22Rv1 (cell line): Measurements from ENCODE around the gene ARMC7.
A peak's percentile ranks its signal among the peaks of the same experiment; 100 is the strongest.

ENCODE experiments used
- H3K27ac ChIP-seq: fragments of 450-650 bp; 2 replicates; pipeline ENCODE4 v1.5.1; 2017
- CTCF ChIP-seq: fragments of 450-650 bp; IDR thresholded peaks from 2 replicates; pipeline ENCODE4 v1.5.1; 2017; ENCODE audit warnings: mild to moderate bottlenecking
- ZFX ChIP-seq: fragments of 450-650 bp; IDR thresholded peaks from 2 replicates; pipeline ENCODE4 v1.6.1; 2017; ENCODE audit warnings: antibody characterized with exemption, borderline replicate concordance

The ARMC7 gene

DNA sequence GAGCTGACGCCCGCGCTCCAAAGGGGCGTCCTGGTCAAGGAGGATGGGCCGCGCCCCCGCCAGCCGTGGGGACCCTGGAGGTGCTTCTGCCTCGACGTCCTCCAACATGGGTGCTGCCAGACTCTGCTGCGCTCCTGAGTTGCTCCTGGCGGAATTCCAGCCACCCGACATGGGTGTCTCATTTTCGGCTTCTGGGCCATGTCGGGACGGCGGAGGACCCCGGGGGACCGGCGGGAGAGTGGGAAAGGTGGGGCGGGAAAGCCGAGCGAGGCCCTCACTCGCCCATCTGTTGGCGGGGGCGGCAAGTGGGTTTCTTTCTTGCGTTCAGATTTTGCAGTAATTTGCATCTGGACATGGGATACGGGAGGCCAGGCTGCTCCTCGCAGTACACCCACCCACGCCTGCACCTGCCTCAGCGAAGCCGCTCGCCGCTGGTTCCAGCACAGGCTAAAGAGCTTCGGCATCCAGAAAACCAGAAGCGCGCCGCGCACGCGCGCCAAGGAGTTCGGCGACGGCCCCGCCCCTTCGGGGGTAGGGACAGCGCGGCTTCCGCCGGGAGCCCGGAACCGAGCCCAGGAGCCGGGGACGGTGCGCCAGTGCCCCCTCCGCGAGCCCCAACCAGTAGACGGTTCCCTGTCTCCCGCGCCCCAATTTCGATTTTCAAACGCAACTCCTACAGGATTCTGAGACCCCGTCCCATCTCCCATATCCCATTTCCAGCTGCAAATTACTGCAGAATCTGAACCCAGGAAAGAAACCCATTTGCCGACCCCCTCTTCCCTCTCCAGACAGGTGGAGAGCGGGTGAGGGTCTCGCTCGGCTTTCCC, at the start of gene ARMC7:
Gene ARMC7 (plus strand): TSS at position 563 of the 827 bp plus-strand sequence. CDS start 320 bp downstream, outside the sequence.
- TF ChIP-seq CTCF (no peak), ZFX (no peak)
- peak within 1 kb of the TSS; percentile 56 for H3K27ac ChIP-seq

DNA sequence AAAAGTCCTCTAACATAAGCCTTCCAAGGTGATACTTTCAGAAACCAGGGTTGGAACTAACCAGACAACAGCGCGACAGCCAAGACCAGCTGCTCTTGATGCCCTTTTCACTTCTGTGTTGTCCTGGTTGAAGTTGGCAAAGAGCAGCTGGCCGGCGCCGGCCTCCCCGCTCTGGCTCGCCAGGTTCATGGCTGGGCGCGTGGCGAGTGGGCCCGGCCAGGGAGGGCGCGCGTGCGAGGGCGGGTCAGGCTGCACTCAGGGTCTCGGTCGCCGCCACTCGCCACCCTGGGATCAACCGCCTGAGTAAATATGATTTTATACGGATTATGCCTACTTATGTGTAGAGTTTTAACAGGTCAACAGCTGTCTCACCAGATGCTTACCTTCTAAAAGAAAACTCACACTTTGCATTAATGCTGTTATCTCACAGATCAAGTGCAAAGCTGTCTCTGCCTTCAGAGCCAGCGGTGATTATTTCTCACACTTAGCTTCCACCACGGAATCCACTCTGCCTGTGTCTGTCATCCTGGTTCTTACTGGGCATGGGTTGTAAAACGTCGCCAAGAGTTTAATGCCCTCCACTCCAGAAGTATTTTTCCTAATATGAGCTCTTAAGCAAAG, 49.2 kb upstream of the ARMC7 start:
- H3K27ac ChIP-seq, result no peak overlapping the region
- no peak for TF ChIP-seq ZFX
- no peak for TF ChIP-seq CTCF

GRCh38 chr17:75061055-75061438, 48.7 kb upstream of the ARMC7 start:
- no peak overlapping the region for H3K27ac ChIP-seq
- TF ChIP-seq CTCF (no peak), ZFX (no peak)

GRCh38 chr17:75061618-75062017, 48.2 kb upstream of the ARMC7 start:
- no peak overlapping the region for H3K27ac ChIP-seq
- no peak for TF ChIP-seq CTCF
- no peak for TF ChIP-seq ZFX

GRCh38 chr17:75063201-75063600, 46.6 kb upstream of the ARMC7 start:
- H3K27ac ChIP-seq, result no peak overlapping the region
- TF ChIP-seq ZFX, result no peak
- no peak for TF ChIP-seq CTCF

DNA sequence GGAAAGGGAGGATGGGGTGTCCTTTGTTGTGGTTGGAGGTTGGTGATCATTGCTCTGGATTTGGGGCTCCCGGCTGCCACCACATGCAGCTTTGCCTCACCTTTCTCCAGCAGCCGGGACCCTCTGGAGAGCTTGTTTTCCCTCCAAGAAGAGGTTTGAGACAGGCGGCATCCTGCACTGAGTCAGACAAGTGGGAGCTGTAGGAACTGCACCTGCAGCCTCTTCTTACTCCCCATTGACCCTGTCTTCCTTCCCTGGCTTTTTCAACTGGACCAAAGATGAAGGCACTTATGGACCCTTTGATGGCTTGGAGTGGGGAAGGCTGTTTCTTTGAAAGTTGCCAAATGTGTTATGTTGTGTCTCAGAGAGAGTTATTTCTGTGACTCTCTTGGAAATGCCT, 46.1 kb upstream of the ARMC7 start:
- H3K27ac ChIP-seq, result no peak overlapping the region
- TF ChIP-seq ZFX (no peak), CTCF (no peak)

DNA sequence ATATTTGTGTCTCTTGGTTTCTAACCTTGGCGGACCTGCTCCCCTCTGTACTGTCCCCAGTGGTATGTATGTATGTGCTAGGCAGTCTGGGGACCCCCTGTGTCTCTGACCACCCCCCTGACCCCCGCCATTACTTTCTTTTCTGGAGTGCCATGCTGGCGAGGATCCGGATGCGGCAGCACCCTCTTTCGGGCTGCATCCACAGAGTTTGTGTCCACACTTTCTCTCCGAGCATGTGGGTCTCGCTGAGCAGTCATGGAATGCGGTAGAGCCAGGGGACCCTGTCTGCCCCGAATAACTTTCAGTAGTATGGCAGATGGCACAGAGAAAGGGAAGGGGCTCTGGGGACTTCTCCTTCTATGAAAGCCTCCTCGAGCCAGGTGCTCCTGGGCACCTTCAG, 45.7 kb upstream of the ARMC7 start:
- H3K27ac ChIP-seq, result no peak overlapping the region
- TF ChIP-seq CTCF (no peak), ZFX (no peak)
